Myocyte (in vitro differentiated cells): Measurements from ENCODE around the gene RSAD1. TPM values are rescaled to one million over a fixed set of nuclear protein-coding genes. Genes with fewer than 3 reads are reported as not detected.

Experiments
- DNase-seq: peaks from one replicate; pipeline ENCODE4 v3.0.0-alpha.2; 2012; ENCODE audit warnings: low read depth
- total RNA-seq: library from RNA; depleted of rRNA; stranded (reverse); fragments of >200 nt; gene quantifications from 2 replicates; pipeline ENCODE4 v1.2.3, GENCODE V29; 2014

The RSAD1 gene
- total RNA-seq, 1 donor from 2014 or later, result 34.2 TPM

DNA sequence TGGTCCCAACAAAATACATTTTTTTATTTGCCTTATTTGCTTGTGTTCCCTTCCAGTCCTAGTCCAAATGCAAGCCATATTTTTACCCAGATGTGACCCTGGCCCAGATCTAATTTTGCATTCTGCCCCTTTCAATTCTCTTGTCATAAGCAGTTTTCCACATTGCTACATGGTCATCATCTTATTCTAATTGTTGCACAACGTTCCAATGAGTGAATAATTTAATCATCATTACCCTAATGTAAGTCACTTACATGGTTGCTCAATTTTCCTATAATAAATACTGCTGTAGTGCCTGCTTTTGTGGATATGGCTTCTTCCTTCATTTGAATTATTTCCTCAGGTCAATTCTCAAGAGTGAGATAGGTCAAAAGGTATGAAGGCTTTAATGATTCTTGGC lies 12.8 kb downstream of the RSAD1 start:
- DNase-seq, result no peak

DNA sequence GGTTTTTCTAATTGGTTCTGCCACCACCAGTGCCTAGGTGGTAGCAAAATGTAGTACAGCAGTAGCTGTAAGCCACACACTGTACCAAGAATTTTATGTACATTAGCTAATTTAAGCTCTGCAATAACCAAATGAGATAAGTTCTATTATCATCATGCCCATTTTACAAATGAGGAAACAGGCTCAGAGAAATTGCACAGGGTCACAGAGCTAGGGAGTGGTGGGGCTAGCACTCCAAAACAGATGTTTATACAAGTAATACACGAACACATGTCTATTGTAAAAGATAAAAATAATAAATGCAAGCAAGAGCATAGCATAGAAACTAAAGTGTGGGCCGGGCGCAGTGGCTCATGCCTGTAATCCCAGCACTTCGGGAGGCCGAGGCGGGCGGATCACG lies 13.6 kb downstream of the RSAD1 start:
- no peak for DNase-seq

DNA sequence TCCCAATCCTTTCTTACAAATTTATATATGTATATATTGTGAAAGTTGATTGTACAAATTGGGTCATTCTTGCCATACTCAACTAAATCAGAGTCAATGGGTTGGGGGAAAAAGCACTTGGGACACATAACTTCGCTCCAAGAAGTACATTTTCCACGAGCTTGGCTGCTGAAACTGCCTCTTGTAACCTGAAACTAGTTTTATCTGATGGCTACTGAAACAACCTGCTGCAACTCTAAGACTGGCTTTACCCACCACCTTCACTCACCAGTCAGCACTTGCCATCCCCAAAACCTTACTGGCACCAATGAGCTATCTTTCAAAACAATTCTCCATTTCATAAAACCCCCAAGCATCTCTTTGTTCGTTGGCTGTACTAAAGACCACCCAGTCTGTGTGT lies 15.1 kb downstream of the RSAD1 start:
- no peak for DNase-seq

DNA sequence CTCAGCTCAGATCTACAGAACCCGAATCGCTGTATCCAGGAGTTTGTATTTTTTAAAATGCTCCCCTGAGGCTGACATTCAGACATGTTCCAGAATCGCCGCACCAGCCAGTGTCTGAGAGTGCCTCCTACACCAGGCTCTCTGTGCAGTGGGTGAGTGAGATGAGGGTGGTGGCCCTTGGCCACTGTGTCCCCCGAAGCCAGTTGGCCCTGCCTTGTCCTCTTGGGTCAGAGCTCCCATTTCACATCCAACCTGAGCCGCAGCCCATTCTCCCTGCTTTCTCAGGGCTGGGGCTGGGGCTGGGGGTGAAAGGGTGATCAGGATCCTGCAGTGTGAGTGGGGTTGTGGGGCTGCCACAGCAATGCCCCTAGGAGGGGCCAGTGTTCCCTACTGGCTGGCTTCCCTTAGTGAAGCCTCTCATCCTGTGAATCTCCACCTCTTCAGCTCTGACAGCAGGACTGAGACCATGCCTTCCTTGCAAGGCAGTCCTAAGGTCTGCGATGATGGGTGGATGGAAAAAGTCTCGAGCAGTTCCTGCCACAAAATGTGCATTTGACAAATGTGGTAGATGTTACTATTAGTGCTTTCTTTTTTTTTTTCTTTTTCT lies 16.7 kb downstream of the RSAD1 start:
- no peak for DNase-seq

DNA sequence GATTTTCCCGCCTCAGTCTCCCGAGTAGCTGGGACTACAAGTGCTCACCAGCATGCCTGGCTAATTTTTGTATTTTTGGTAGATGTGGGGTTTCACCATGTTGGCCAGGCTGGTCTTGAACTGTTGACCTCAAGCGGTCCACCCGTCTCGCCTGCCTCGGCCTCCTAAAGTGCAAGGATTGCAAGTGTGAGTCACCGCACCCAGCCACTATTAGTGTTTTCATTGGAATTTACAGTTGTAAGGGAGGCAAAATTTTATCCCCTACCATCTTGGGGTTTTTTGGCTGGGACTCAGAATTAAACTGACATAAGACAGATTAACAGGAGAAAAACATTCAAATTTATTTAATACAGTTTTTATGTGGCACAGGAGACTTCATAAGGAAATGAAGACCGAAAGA lies 17.3 kb downstream of the RSAD1 start:
- no peak for DNase-seq

DNA sequence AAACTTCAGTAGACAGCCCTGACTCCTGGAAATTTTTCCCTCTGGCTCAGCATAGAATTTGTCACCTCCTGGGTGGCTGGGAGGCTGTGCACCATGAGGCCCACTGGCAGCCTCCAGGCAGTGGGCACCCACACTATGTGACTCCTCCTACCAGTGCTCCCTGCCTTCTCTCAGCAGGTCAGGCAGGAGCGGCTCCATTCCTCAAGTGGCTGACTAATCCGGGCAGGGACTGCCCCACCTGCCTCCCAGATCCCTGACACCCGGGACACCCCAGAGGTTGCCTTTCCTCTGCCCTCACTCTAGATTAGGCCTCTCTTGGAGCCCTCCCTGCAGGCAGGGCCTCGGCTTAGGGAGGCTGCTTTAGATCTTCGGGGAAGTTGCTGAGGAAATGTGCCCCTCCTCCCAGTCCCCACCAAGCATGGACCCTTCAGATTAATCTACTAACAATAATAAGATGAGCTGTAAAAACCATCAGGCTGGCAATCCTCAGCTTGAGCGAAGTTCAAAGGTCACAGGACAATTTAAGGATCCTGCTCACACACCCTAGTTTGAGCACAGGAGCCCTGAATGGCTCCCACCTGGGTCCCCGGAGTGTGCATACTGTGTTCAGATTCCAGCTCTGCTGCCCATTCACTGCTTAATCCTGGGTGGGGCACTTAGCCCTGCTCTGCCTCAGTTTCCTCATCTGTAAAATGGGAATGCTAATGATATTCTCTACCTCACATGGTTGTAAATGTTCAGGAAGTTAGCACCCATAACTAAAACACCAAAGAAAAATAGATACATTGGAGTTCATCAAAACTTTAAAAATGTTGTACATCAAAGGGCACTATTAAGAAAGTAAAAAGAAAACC lies 19.6 kb downstream of the RSAD1 start:
- no peak for DNase-seq

DNA sequence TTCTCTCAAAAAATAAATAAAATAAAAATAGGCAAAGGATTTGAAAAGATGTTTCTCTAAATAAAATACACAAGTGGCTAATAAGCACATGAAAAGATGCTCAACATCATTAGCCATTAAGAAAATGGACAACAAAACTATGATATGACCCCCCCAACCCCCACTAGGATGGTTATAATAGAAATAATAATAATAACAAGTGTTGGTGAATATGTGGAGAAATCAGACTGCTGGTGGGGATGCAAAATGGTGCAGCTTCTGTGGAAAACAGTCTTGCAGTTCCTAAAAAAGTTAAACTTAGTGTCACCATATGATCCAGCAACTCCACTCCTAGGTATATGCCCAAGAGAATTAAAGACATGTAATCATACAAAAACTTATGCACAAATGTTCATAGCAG lies 20.6 kb downstream of the RSAD1 start:
- no peak for DNase-seq

DNA sequence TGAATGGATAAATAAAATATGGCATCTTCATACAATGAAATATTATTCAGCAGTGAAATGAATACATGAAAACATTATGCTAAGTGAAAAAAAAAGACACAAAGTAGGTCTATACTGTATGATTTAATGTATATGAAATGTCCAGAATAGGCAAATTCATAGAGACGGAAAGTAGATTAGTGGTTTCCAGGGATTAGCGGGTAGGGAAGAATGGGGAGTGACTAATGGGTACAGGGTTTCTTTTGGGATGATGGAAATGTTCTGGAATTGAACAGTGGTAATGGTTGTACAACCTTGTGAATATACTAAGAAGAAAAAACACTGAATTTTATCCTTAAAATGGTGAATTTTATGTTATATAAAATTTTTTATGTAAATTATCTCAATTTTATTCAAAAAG lies 21.1 kb downstream of the RSAD1 start:
- no peak for DNase-seq

DNA sequence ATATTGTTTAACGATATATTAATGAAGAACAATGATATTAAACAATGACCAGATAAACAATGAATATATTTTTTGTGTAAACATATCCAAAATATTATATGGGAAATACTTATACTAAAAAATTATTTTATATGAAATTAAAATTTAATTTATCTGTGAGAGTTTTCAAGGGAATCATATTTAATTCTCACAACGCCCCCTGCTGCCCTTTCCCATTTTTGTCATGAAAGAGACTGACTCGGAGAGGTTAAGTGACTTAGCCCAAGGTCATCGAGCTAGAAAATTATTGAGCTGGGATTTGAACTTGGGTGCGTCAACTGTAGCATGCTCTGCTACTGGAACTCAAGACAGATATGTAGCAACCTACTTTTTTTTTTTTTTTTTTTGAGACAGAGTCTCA lies 22.4 kb downstream of the RSAD1 start:
- peak; percentile 39 for DNase-seq

DNA sequence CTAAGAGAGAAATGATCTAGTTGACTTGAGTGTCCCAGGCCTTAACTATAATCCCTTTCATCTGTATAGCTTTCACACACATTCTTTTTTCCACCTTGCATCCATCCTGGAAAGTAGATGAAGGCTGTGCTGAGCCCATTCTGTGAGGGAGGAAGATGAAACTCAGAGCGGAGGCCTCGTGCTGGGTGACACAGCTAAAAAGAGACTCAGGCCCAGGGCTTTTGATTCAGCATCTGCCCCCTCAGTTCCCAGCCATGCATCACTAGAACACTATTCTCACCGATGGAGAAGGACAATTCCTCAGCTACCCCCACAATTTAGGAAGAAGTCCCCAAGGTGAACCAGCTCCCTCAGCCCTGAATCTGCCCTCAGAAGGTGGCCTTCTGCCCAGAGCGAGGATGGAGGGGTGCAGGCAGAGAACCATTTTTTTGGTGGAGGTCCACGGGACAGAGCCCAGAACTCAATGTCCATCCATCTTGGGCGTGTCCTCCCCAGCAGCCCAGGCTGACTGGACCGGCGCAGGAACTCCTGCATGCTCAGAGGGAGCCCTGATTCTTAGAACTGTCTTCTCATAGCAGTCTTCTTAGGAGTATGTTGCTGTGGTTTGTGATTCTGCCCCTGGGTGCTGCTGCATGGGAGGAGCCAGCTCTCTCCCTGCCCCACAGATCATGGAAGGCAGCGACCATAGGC lies 23.8 kb downstream of the RSAD1 start:
- DNase-seq, result no peak

DNA sequence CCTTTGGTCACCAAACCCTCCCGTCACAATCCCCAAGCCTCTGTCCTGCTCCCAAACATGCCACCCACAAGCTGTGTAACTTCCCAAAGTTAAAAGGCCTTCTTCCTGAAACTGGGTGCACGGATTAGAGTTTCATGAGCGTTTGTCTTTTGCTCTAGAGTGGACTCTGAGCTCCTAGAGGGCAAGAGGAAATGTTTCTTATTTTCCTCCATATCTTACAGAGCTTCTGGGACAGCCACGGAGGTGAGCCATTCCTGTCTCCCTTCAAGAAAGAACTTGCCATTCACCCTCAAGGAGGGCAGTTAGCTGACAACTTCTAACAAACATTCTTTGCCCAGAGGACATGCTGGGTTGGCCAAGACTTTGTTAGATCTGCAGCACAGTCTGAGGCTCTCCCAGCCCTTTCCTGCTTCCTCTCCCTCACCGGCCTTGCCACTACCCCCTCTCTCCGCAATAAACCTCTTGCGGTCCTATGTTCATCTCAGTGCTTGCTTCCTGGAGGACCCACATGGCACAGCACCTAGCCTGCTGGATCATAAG lies 27.0 kb downstream of the RSAD1 start:
- no peak for DNase-seq

DNA sequence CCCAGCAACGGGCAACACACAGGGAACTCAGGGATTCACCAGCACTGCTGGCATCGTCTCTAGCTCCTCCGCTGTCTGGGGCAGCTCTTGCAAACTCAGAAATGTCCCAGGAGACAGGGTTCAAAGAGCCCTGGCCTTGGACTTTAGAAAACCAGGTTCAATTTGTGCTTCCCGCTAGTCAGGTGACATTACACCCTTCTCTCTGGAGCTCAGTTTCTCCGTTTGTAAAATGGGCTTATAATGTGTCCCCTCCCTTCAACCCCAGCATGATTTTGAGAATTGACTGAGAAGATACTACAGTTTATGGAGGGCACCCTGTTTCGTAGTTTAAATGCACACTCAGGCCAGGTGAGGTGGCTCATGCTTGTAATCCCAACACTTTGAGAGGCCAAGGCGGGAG lies 27.6 kb downstream of the RSAD1 start:
- DNase-seq, result no peak

DNA sequence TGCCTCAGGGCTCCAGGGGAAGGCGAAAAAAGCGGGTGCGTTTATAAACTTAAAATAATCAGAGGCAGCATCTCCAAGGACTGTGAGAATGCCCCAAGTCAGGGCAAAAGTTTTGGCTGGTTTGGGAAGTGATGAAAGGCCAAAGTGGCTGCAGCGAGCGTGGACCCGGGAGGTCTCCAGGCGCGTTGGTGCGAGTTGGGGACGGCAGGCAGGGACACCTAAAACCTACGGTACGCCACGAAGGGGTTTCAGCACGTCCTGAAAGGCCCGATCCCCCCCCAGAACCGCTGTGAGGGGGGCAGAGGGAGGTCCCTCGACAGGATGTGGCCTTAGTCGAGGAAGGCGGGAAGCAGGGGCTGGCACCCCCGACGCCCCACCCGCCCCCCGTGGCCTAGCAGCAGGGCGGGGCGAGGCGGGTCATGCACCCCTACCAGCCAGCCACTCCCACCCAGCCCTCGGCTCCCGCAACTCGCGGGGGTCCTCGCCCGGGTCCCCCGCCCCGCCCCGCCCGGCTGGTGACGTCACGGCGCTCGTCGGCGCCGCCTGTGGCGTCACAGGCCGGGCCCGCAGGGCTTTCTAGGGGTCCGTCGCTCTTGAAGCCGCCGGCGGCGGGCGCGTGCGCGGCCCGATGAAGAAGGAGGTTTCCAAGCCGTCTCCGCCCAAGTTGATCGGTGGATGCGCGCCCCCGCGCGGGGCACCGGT lies 29.4 kb downstream of the RSAD1 start, which contains the start of gene MYCBPAP:
TSS of gene MYCBPAP (plus strand) at position 569 of the 702 bp plus-strand sequence. CDS start 236 bp downstream, outside the sequence.
- peak; percentile 84 for DNase-seq

DNA sequence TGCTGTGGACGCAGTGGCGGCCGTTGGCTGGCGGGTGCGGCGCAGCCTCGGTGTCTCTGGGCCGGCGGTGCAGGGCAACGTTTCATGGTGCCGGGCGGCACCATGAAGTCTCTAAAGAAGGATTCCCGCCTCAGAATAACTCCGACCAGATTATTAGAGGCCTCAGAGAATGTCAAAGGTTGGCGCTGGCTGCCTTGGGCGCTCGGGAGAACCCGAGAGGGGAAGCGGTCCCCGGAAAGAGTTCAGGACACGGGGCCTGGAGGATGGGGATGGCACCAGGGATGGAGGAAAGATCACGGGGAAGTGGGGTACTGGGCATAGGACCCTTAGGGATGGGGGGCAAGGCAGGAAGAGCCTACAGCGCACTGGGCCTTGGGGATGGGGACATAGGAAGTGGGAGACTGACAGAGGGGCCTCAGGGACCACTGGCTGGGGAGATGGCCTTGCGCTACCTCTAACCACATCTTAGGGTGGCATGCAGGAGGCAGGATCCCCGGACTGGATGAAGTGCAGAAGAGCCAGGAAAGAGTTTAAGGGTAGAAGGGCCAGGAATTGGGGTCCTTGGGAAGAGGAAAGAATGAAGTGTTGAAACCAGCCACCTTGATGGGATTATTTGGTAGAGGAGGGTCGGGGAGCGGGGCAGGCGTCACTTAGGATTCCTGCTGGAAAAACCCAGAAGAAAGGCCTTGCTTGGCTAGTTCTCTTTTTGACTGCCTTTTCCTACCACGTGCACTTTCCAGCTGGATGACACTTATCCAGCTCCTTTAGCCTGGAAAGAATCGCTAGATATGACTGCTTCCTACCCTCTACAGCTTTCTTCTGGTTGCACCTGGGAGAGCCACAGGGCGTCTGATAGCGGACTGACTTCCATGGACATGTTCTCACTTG lies 30.2 kb downstream of the RSAD1 start:
- DNase-seq, result no peak

DNA sequence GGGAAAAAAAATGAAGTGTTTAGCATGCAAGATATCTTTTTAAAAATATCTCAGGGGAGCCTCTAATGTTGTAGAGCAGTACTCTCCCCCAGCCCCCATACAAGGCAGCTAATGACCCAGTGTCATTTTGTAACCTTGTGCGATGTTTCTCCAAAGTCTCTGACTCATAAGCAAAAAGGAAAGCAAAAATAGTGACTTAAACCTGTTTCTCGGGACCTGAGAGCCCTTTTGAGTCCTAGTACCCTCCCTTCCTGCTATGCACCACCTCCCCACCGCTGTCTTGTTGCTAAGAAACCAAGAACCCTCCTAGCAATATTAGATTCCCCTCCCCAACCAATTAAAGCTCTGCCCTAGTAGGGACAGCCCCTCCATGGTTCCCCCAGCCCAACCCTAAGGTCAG lies 32.4 kb downstream of the RSAD1 start:
- DNase-seq, result no peak

DNA sequence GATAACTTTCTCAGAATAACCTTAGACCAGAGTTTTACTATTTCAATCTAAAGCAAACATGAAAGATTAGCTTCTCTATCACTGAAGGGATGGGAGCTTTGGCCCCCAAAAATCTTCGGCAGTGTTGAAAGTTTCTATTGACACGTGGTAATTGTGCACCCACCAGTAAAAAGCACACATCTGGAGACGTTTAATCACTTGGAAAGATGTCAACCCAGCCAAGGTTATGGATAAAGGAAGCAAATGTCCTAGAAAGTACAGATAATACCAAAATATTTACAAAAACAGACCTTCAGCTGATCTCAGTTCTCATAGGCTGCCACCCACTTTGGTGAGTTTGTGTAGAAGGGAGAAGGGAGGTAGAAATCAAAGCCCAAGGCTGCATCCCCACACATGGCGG lies 34.8 kb downstream of the RSAD1 start:
- no peak for DNase-seq

DNA sequence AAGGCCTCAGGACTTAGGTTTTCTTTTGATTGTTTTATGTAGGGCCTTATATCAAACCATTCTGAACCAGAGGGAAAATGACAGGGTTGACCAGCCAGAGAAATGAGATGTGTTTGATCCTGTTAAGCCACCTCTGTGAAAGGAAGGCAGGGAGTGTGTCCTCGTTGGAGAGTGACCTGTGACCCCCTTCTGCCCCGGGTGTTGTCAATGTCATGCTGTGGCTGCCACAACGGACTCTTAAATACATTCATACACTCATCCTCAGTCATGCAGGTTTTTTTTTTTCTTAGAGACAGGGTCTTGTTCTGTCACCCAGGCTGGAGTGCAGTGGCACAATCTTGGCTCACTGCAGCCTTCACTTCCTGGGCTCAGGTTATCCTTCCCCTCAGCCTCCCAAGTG lies 35.7 kb downstream of the RSAD1 start:
- DNase-seq, result no peak

DNA sequence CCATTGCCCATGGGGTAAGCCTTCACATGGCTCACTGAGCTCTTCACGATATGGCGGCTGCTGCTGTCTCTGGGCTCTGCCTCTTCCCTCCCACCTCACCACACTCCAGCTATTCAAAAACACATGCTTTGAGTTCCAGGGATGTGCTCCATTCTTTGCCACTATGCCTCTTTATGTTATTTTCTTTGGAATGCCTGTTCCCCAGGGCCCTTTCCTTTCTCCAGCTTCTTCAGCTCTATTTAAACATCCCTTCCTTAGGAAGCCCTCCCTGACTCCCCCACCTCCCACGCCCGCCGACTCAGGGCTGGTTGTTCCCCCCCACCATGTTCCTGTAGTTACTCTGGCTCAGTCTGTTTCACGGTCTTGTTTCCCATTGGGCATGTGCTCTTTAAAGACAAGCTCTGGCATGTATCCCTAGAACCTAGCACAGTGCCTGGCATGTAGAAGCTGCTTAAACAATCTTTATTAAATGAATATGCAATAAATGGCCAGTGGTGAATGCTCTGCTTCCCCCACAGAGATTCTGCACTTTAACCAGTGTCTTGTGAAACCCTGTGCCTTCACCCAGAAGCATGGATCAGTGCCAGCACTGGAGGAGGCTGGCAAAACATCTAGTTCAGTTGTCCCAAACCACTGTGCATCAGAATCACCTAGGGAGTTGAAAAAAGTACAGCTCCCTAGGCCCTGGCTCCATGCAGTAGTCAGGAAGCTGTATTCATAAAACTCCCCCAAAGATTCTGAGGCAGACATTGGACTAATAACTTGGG lies 36.5 kb downstream of the RSAD1 start:
- peak; percentile 55 for DNase-seq

DNA sequence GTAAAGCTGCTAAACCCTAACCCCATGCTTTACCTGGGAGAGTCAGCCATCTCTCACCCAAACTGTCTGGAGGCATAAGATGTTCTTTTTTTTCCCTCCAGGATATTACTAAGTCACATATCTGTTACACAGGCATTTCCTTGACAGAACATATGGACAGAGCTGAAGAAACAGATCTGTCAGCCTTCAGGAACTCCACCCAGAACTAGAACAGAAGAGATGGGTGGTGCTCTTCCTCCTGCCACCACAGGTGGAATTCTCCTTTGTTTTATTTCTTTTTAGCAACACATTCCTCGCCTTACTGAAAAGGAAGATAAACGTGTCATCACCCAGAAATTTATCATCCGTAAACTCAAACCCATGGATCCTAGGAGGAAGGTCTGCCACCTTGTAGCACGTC lies 38.4 kb downstream of the RSAD1 start:
- DNase-seq, result no peak
